ENCODE data around the gene DVL3.

DVL3 gene

GRCh38 chr3:184177767-184178306 lies 22.7 kb downstream of the DVL3 start:
- no peak for DNase-seq

- DNase-seq = no peak
Observed at GRCh38 chr3:184178521-184179138, 23.5 kb downstream of the DVL3 start.

- no peak for DNase-seq
Observed at GRCh38 chr3:184180165-184180564, 25.0 kb downstream of the DVL3 start.

- DNase-seq = no peak
Observed at GRCh38 chr3:184181596-184181995, 26.4 kb downstream of the DVL3 start.

- no peak for DNase-seq
Observed at GRCh38 chr3:184183679-184184078, 28.5 kb downstream of the DVL3 start.

GRCh38 chr3:184184546-184185230 lies 29.5 kb downstream of the DVL3 start:
- DNase-seq = no peak

GRCh38 chr3:184185461-184186183 lies 30.4 kb downstream of the DVL3 start:
- DNase-seq = peak; percentile 94 to 98

- DNase-seq = no peak
Observed at GRCh38 chr3:184186184-184186901, 31.2 kb downstream of the DVL3 start, which contains the start of gene ABCF3. Gene ABCF3 (plus strand): TSS chr3:184186199. CDS start chr3:184186208, 9 bp downstream.

- DNase-seq = no peak
Observed at GRCh38 chr3:184186902-184187207, 31.7 kb downstream of the DVL3 start.

- no peak for DNase-seq
Observed at GRCh38 chr3:184188080-184188479, 32.9 kb downstream of the DVL3 start.

- no peak for DNase-seq
Observed at GRCh38 chr3:184189421-184189820, 34.2 kb downstream of the DVL3 start.

GRCh38 chr3:184192889-184193288 lies 37.7 kb downstream of the DVL3 start:
- no peak for DNase-seq

- no peak for DNase-seq
Observed at GRCh38 chr3:184193991-184194539, 38.9 kb downstream of the DVL3 start.

- DNase-seq = no peak
Observed at GRCh38 chr3:184196536-184196935, 41.4 kb downstream of the DVL3 start.

- no peak for DNase-seq
Observed at GRCh38 chr3:184198509-184198908, 43.3 kb downstream of the DVL3 start.

- DNase-seq = no peak
Observed at GRCh38 chr3:184200825-184201224, 45.6 kb downstream of the DVL3 start.

GRCh38 chr3:184203526-184203925 lies 48.3 kb downstream of the DVL3 start:
- DNase-seq = no peak

- DNase-seq = no peak
Observed at GRCh38 chr3:184209146-184209923, 54.2 kb downstream of the DVL3 start.

- DNase-seq = no peak
Observed at GRCh38 chr3:184211297-184211696, 56.1 kb downstream of the DVL3 start.

GRCh38 chr3:184211718-184212117 lies 56.5 kb downstream of the DVL3 start:
- no peak for DNase-seq

- no peak for DNase-seq
Observed at GRCh38 chr3:184218814-184219213, 63.6 kb downstream of the DVL3 start.

GRCh38 chr3:184222521-184222920 lies 67.3 kb downstream of the DVL3 start:
- DNase-seq = no peak
